GM12878 (cell line): ENCODE data around the gene SLC37A1. TPM values are rescaled to one million over a fixed set of nuclear protein-coding genes. Genes with fewer than 3 reads are reported as not detected.

ENCODE experiments used
- ATF3 ChIP-seq: IDR thresholded peaks from 2 replicates; pipeline ENCODE4 v1.6.1; 2011; ENCODE audit warnings: low read depth, mild to moderate bottlenecking, low read length, moderate library complexity, borderline replicate concordance; ENCODE audit errors: extremely low read depth
- BCLAF1 ChIP-seq: fragments of 450-650 bp; IDR thresholded peaks from 2 replicates; pipeline ENCODE4 v1.6.1; 2017; ENCODE audit warnings: antibody characterized with exemption, mild to moderate bottlenecking, moderate library complexity
- BHLHE40 ChIP-seq, 2 experiments: fragments of 450-650 bp in 1 of 2; IDR thresholded peaks; 2 replicates each; pipeline ENCODE4 v1.6.1; 2011 to 2017; ENCODE audit warnings: low read depth in 2 of 2, borderline replicate concordance in 1 of 2, improper control_type of control experiment in 1 of 2, low read length in 1 of 2, mild to moderate bottlenecking in 1 of 2
- CHD4 ChIP-seq: fragments of 200-600 bp; sonication (generic); IDR thresholded peaks from 2 replicates; pipeline ENCODE4 v1.6.1; 2016; ENCODE audit warnings: mild to moderate bottlenecking
- CTCF ChIP-seq, 3 experiments: IDR thresholded peaks in 2 of 3; conservative IDR thresholded peaks in 1 of 3; 2 replicates each; pipeline ENCODE4 v1.5.1; 2011; ENCODE audit warnings: low read depth in 3 of 3, low read length in 3 of 3, mild to moderate bottlenecking in 3 of 3, control low read depth in 2 of 3, moderate library complexity in 2 of 3, inconsistent platforms in 1 of 3, mixed read lengths in 1 of 3; ENCODE audit not compliant: control insufficient read depth in 2 of 3, insufficient read depth in 1 of 3; ENCODE audit errors: extremely low read depth in 1 of 3
- E2F4 ChIP-seq: IDR thresholded peaks from 2 replicates; pipeline ENCODE4 v1.6.1; 2012; ENCODE audit warnings: low read depth, low read length, improper control_type of control experiment
- FOS ChIP-seq: IDR thresholded peaks from 3 replicates; pipeline ENCODE4 v1.6.1; 2011; ENCODE audit warnings: borderline replicate concordance; ENCODE audit not compliant: insufficient read length; ENCODE audit errors: extremely low read depth
- FOXM1 ChIP-seq: IDR thresholded peaks from 2 replicates; pipeline ENCODE4 v1.6.1; 2012; ENCODE audit warnings: low read depth, mild to moderate bottlenecking, inconsistent platforms, low read length, moderate library complexity
- HDGF ChIP-seq: fragments of 450-650 bp; IDR thresholded peaks from 2 replicates; pipeline ENCODE4 v1.6.1; 2016; ENCODE audit warnings: antibody characterized with exemption
- JUND ChIP-seq: IDR thresholded peaks from 2 replicates; pipeline ENCODE4 v1.6.1; 2012; ENCODE audit warnings: low read depth, mild to moderate bottlenecking, low read length, improper control_type of control experiment, moderate library complexity
- NR2C2 ChIP-seq: IDR thresholded peaks from 2 replicates; pipeline ENCODE4 v1.6.1; 2011; ENCODE audit warnings: borderline replicate concordance, low read depth; ENCODE audit not compliant: control insufficient read depth, insufficient read length
- NR2F1 ChIP-seq: fragments of 450-650 bp; conservative IDR thresholded peaks from 2 replicates; pipeline ENCODE4 v1.6.1; 2017; ENCODE audit warnings: mild to moderate bottlenecking
- RAD51 ChIP-seq: fragments of 450-650 bp; IDR thresholded peaks from 2 replicates; pipeline ENCODE4 v1.6.1; 2016; ENCODE audit warnings: moderate library complexity, mild to moderate bottlenecking, inconsistent platforms
- SMAD5 ChIP-seq: IDR thresholded peaks from 2 replicates; pipeline ENCODE4 v1.6.1; 2016; ENCODE audit warnings: antibody characterized with exemption, low read depth
- TAF1 ChIP-seq: IDR thresholded peaks from 2 replicates; pipeline ENCODE4 v1.6.1; 2011; ENCODE audit warnings: mild to moderate bottlenecking, low read depth, low read length, borderline replicate concordance
- USF1 ChIP-seq: IDR thresholded peaks from 2 replicates; pipeline ENCODE4 v1.6.1; 2011; ENCODE audit warnings: borderline replicate concordance, low read depth, mild to moderate bottlenecking, moderate library complexity, mixed read lengths, low read length; ENCODE audit not compliant: insufficient read depth; ENCODE audit errors: extremely low read length
- YBX1 ChIP-seq: fragments of 450-650 bp; IDR thresholded peaks from 2 replicates; pipeline ENCODE4 v1.6.1; 2016; ENCODE audit warnings: antibody characterized with exemption
- ZBTB33 ChIP-seq: fragments of 450-650 bp; IDR thresholded peaks from 2 replicates; pipeline ENCODE4 v1.6.1; 2017; ENCODE audit warnings: mild to moderate bottlenecking
- ZNF24 ChIP-seq: fragments of 450-650 bp; IDR thresholded peaks from 2 replicates; pipeline ENCODE4 v1.6.1; 2017; ENCODE audit warnings: antibody characterized with exemption, mild to moderate bottlenecking
- polyA plus RNA-seq, 11 experiments: library from polyadenylated mRNA; depleted of rRNA in 4 of 11; unstranded in 6 of 11; stranded (reverse) in 5 of 11; fragments of >200 nt; fragmentation: Nextera tagmentation in 4 of 11; fragmentation: Illumina TruSeq in 1 of 11; extraction: Ambion mirVana in 4 of 11; extraction: Trizol in 1 of 11; gene quantifications; 1 replicate in 1 of 11; 2 replicates in 10 of 11; pipeline versions ENCODE4 v1.2.1 to v1.2.3, GENCODE V29; 2011 to 2016; ENCODE audit warnings: inconsistent platforms in 2 of 11, missing spikeins in 2 of 11, low read depth in 1 of 11
- total RNA-seq, 4 experiments: library from RNA; depleted of rRNA in 3 of 4; stranded (reverse); fragments of >200 nt in 3 of 4; fragmentation: Illumina TruSeq in 1 of 4; extraction: Trizol in 1 of 4; gene quantifications; 2 replicates each; pipeline versions ENCODE4 v1.2.1 to v1.2.3, GENCODE V29; 2013 to 2021

Gene SLC37A1
- total and polyA plus RNA-seq, 10 of the 15 experiments (the other 5 are each of a cell fraction or from before 2014, with no cell fraction given), result 1.1 to 35.5 (median 24.4) TPM

- TF ChIP-seq E2F4 (no peak), SMAD5 (no peak), CHD4 (no peak), FOS (no peak), ZBTB33 (no peak), ZNF24 (0 out of 2 replicates have a peak, but pooled peaks have one; percentile 26), NR2C2 (no peak), BCLAF1 (no peak), NR2F1 (peak; percentile 37; the same call in 1 of the 2 replicates), CTCF (IDR thresholded peaks at IDR 0.05 in 2 of 3, conservative IDR thresholded peaks at IDR 0.05 in 1 of 3; ENCODE audit: control insufficient read depth in 2 of 3, extremely low read depth in 1 of 3, insufficient read depth in 1 of 3, low read depth in 3 of 3, low read length in 3 of 3) (no peak), YBX1 (no peak), USF1 (no peak), HDGF (peak; percentile 81), JUND (no peak), ATF3 (no peak), RAD51 (no peak), TAF1 (no peak), FOXM1 (peak; percentile 55; the same call in 1 of the 2 replicates), BHLHE40 (IDR thresholded peaks at IDR 0.05; ENCODE audit: borderline replicate concordance in 1 of 2, low read depth in 2 of 2, low read length in 1 of 2) (peak; percentile 46 to 68; a peak in 2 of 4 replicates)
- TF ChIP-seq, all 136 proteins: peak for 39
Measured at GRCh38 chr21:42505090-42505726, 8.4 kb upstream of the SLC37A1 start (continued).
